ENCODE measurements around the gene HOXC4.

GRCh38 chr12:54008260-54008552 lies 45.4 kb upstream of the HOXC4 start:
- no peak for TF ChIP-seq CTCF (IDR thresholded peaks at IDR 0.05)
- TF ChIP-seq POLR2A (IDR thresholded peaks at IDR 0.05): no peak
